K562 (cell line): ENCODE data around the gene AZU1. TPM values are rescaled to one million over a fixed set of nuclear protein-coding genes. Genes with fewer than 3 reads are reported as not detected.
A peak's percentile ranks its signal among the peaks of the same experiment; 100 is the strongest.

Source experiments
- ERF ChIP-seq: fragments of 450-650 bp; formaldehyde crosslinking; IDR thresholded peaks from 2 replicates; pipeline ENCODE4 v1.4.0; 2020; ENCODE audit warnings: mild to moderate bottlenecking, mixed read lengths
- ETS2 ChIP-seq: IDR thresholded peaks from 2 replicates; pipeline ENCODE4 v1.6.1; 2016; ENCODE audit warnings: borderline replicate concordance, missing genetic modification characterization, mild to moderate bottlenecking, moderate library complexity, missing compliant biosample characterization; ENCODE audit not compliant: poor library complexity, severe bottlenecking
- FIP1L1 ChIP-seq: fragments of 200-400 bp; formaldehyde crosslinking; IDR thresholded peaks from 2 replicates; pipeline ENCODE4 v1.6.1; 2018; ENCODE audit warnings: mild to moderate bottlenecking, low read depth, low read length; ENCODE audit not compliant: poor library complexity, severe bottlenecking
- FOXA3 ChIP-seq, 2 experiments: fragments of 450-650 bp in 1 of 2; sonication (generic) in 1 of 2; formaldehyde crosslinking; IDR thresholded peaks in 1 of 2; conservative IDR thresholded peaks in 1 of 2; 2 replicates each; pipeline versions ENCODE4 v1.4.0 to v1.8.0; 2020 to 2022; ENCODE audit warnings: mild to moderate bottlenecking in 2 of 2, missing genetic modification reagents in 1 of 2
- FOXP4 ChIP-seq: sonication (generic); formaldehyde crosslinking; IDR thresholded peaks from 2 replicates; pipeline ENCODE4 v1.8.0; 2022; ENCODE audit warnings: mild to moderate bottlenecking, missing genetic modification reagents, borderline replicate concordance
- HBP1 ChIP-seq: fragments of 450-650 bp; formaldehyde crosslinking; IDR thresholded peaks from 2 replicates; pipeline ENCODE4 v1.4.0; 2022; ENCODE audit warnings: missing genetic modification characterization
- HLTF ChIP-seq: fragments of 450-650 bp; IDR thresholded peaks from 2 replicates; pipeline ENCODE4 v1.6.1; 2016
- HMGN3 ChIP-seq: IDR thresholded peaks from 2 replicates; pipeline ENCODE4 v1.6.1; 2011; ENCODE audit warnings: borderline replicate concordance, low read depth, mild to moderate bottlenecking, mixed read lengths, low read length; ENCODE audit not compliant: insufficient read length; ENCODE audit errors: extremely low read depth
- JUN ChIP-seq, 2 experiments: sonication (generic) in 1 of 2; formaldehyde crosslinking in 1 of 2; IDR thresholded peaks; 2 replicates each; pipeline versions ENCODE4 v1.6.1 to v1.8.0; 2012 to 2022; ENCODE audit warnings: borderline replicate concordance in 2 of 2, mild to moderate bottlenecking in 2 of 2, improper control_type of control experiment in 1 of 2, low read depth in 1 of 2, low read length in 1 of 2, missing genetic modification reagents in 1 of 2
- KDM4B ChIP-seq, 2 experiments: fragments of 450-650 bp in 1 of 2; sonication (generic) in 1 of 2; IDR thresholded peaks; 2 replicates each; pipeline ENCODE4 v1.6.1; 2016 to 2017; ENCODE audit warnings: borderline replicate concordance in 2 of 2, antibody characterized with exemption in 1 of 2, low read depth in 1 of 2, mild to moderate bottlenecking in 1 of 2
- MBD2 ChIP-seq: sonication (generic); IDR thresholded peaks from 2 replicates; pipeline ENCODE4 v1.6.1; 2016; ENCODE audit warnings: low read depth, borderline replicate concordance
- MLLT1 ChIP-seq, 2 experiments: fragments of 450-650 bp; IDR thresholded peaks; 2 replicates each; pipeline ENCODE4 v1.6.1; 2016
- NCOA1 ChIP-seq: fragments of 450-650 bp; IDR thresholded peaks from 2 replicates; pipeline ENCODE4 v1.6.1; 2016; ENCODE audit warnings: low read depth
- NFYB ChIP-seq: IDR thresholded peaks from 2 replicates; pipeline ENCODE4 v1.6.1; 2011; ENCODE audit warnings: mild to moderate bottlenecking, moderate library complexity; ENCODE audit not compliant: insufficient read length; ENCODE audit errors: extremely low read depth
- PRPF4 ChIP-seq: fragments of 200-400 bp; formaldehyde crosslinking; IDR thresholded peaks from one replicate; pipeline ENCODE4 v1.6.1; 2017; ENCODE audit warnings: low read length, low read depth, mild to moderate bottlenecking; ENCODE audit not compliant: insufficient read depth, poor library complexity, severe bottlenecking
- RNF2 ChIP-seq: sonication (generic); IDR thresholded peaks from 2 replicates; pipeline ENCODE4 v1.6.1; 2016
- SMARCA5 ChIP-seq: fragments of 450-650 bp; IDR thresholded peaks from 2 replicates; pipeline ENCODE4 v1.6.1; 2016
- TEAD1 ChIP-seq, 2 experiments: fragments of 450-650 bp in 1 of 2; sonication (generic) in 1 of 2; formaldehyde crosslinking; IDR thresholded peaks; 2 replicates each; pipeline versions ENCODE4 v1.4.0 to v1.8.0; 2020 to 2022; ENCODE audit warnings: mild to moderate bottlenecking in 2 of 2, missing genetic modification reagents in 1 of 2
- polyA plus RNA-seq, 8 experiments: library from polyadenylated mRNA; depleted of rRNA in 4 of 8; stranded (reverse) in 5 of 8; unstranded in 3 of 8; fragments of >200 nt; fragmentation: Nextera tagmentation in 2 of 8; fragmentation: Illumina TruSeq in 1 of 8; extraction: Ambion mirVana in 2 of 8; extraction: Trizol in 1 of 8; gene quantifications; 2 replicates each; pipeline versions ENCODE4 v1.2.1 to v1.2.3, GENCODE V29; 2011 to 2014; ENCODE audit warnings: inconsistent platforms in 1 of 8, missing spikeins in 1 of 8
- total RNA-seq, 7 experiments: library from RNA; depleted of rRNA in 6 of 7; stranded (reverse); fragments of >200 nt in 6 of 7; fragmentation: Illumina TruSeq in 2 of 7; extraction: Trizol in 2 of 7; gene quantifications; 2 replicates each; pipeline versions ENCODE4 v1.2.1 to v1.2.3, GENCODE V29; 2011 to 2021; ENCODE audit warnings: low replicate concordance in 1 of 7

Gene AZU1
- total and polyA plus RNA-seq, 9 of the 15 experiments (the other 6 are each of a cell fraction or from before 2014, with no cell fraction given) = 0.29 to 1.9 (median 0.59) TPM; not detected in 3

GRCh38 chr19:862581-863314, 35.1 kb downstream of the AZU1 start (continued):
- TF ChIP-seq HMGN3 = peak; percentile 40
- no peak for TF ChIP-seq NFYB
- peak; percentile 39 for TF ChIP-seq PRPF4
- TF ChIP-seq FOXP4 = 0 out of 2 replicates have a peak, but pooled peaks have one; percentile 44
- TF ChIP-seq FIP1L1 = peak; percentile 49
- TF ChIP-seq SMARCA5 = 0 out of 2 replicates have a peak, but pooled peaks have one; percentile 53
- TF ChIP-seq KDM4B (IDR thresholded peaks at IDR 0.05; ENCODE audit: borderline replicate concordance in 2 of 2, low read depth in 1 of 2) = 0 out of 4 replicates have a peak, but pooled peaks of 1 of the 2 experiments have one; percentile 23
- peak in 1 of 2 experiments; percentile 26; a peak in 1 of 4 replicates for TF ChIP-seq TEAD1 (CRISPR knock-in tag; IDR thresholded peaks at IDR 0.05)
- no peak for TF ChIP-seq JUN (IDR thresholded peaks at IDR 0.05; ENCODE audit: borderline replicate concordance, low read depth, low read length)
- 0 out of 2 replicates have a peak, but pooled peaks have one; percentile 40 for TF ChIP-seq JUN (CRISPR knock-in tag; IDR thresholded peaks at IDR 0.05; ENCODE audit: borderline replicate concordance)
- no peak for TF ChIP-seq ETS2 (tag)
- TF ChIP-seq FOXA3 (CRISPR knock-in tag; conservative IDR thresholded peaks at IDR 0.05 in 1 of 2, IDR thresholded peaks at IDR 0.05 in 1 of 2) = peak in 1 of 2 experiments; percentile 85; a peak in 2 of 4 replicates
- peak; percentile 31; the same call in 1 of the 2 replicates for TF ChIP-seq NCOA1
- TF ChIP-seq RNF2 = no peak
- 0 out of 4 replicates have a peak, but pooled peaks of 1 of the 2 experiments have one; percentile 17 for TF ChIP-seq MLLT1 (IDR thresholded peaks at IDR 0.05)
- 0 out of 2 replicates have a peak, but pooled peaks have one; percentile 19 for TF ChIP-seq ERF (CRISPR knock-in tag)
- TF ChIP-seq MBD2 = peak; percentile 3; the same call in 1 of the 2 replicates
- no peak for TF ChIP-seq HLTF
- peak; percentile 39; the same call in 1 of the 2 replicates for TF ChIP-seq HBP1 (CRISPR knock-in tag)
